Hematopoietic multipotent progenitor cell (in vitro differentiated cells): ENCODE results near the gene MMRN1. TPM values are rescaled to one million over a fixed set of nuclear protein-coding genes. Genes with fewer than 3 reads are reported as not detected.

Experiments used
- DNase-seq, 3 donors: peaks; one replicate each; pipeline ENCODE4 v3.0.0-alpha.2; 2011 to 2015; ENCODE audit warnings: low read depth in 2 of 3, low spot score in 2 of 3
- total RNA-seq: library from RNA; depleted of rRNA; stranded (reverse); fragments of >200 nt; gene quantifications from one replicate; pipeline ENCODE4 v1.2.3, GENCODE V29; 2012

The MMRN1 gene
- total RNA-seq, 1 donor: 31.0 TPM

- no peak for DNase-seq
Measured at GRCh38 chr4:89906316-89906715, 11.7 kb downstream of the MMRN1 start.

GRCh38 chr4:89906777-89907521 lies 12.3 kb downstream of the MMRN1 start:
- DNase-seq: no peak

- no peak for DNase-seq
Measured at GRCh38 chr4:89909889-89910288, 15.2 kb downstream of the MMRN1 start.

GRCh38 chr4:89913623-89914022 lies 19.0 kb downstream of the MMRN1 start:
- no peak for DNase-seq

- DNase-seq: peak in 1 of 3 donors; percentile 22
Measured at GRCh38 chr4:89914609-89915550, 20.2 kb downstream of the MMRN1 start.

- no peak for DNase-seq
Measured at GRCh38 chr4:89915937-89916336, 21.3 kb downstream of the MMRN1 start.

- no peak for DNase-seq
Measured at GRCh38 chr4:89922848-89923416, 28.3 kb downstream of the MMRN1 start.

GRCh38 chr4:89928838-89929237 lies 34.2 kb downstream of the MMRN1 start:
- DNase-seq: no peak

- DNase-seq: peak; percentile 9 to 67 (median 34)
Measured at GRCh38 chr4:89929425-89930159, 34.9 kb downstream of the MMRN1 start.

- no peak for DNase-seq
Measured at GRCh38 chr4:89939546-89939945, 44.9 kb downstream of the MMRN1 start.

- no peak for DNase-seq
Measured at GRCh38 chr4:89939994-89940393, 45.3 kb downstream of the MMRN1 start.

GRCh38 chr4:89942811-89943210 lies 48.2 kb downstream of the MMRN1 start:
- DNase-seq: no peak

GRCh38 chr4:89949782-89950387 lies 55.2 kb downstream of the MMRN1 start:
- DNase-seq: peak in 2 of 3 donors; percentile 15 to 35

GRCh38 chr4:89952458-89952857 lies 57.8 kb downstream of the MMRN1 start:
- no peak for DNase-seq

GRCh38 chr4:89954906-89955695 lies 60.4 kb downstream of the MMRN1 start:
- peak in 2 of 3 donors; percentile 19 to 65 for DNase-seq

GRCh38 chr4:89957046-89957926 lies 62.6 kb downstream of the MMRN1 start:
- no peak for DNase-seq

GRCh38 chr4:89981789-89982334 lies 87.2 kb downstream of the MMRN1 start:
- DNase-seq: no peak

- DNase-seq: no peak
Measured at GRCh38 chr4:89988268-89988667, 93.6 kb downstream of the MMRN1 start.
